NCI-H1092 (cell line): ENCODE data around the gene SHISA9.

ENCODE experiments used
- DNase-seq: peaks from one replicate; lab custom pipeline; 2025; lab: John Stamatoyannopoulos, UW

SHISA9 gene

DNA sequence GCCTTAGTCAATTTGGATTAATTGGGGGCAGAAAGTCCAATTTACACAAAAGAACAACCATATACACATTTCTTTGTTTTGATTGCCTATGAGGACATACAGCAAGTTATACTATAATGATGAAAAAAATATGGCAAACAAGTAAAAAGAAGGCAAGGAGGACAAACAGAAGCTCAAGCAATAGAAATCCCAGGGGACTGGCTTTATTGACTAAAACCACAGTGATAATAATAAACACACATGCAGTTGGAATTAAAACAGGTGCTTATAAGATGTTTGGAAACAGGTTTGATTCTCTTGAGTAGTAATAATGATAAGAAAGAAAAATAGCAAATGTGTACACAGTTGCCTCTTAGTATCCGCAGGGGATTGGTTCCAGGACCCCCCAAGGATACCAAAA lies 176.4 kb downstream of the SHISA9 start:
- peak; percentile 30 for DNase-seq

- DNase-seq = no peak
Measured at GRCh38 chr16:13080531-13080930, 179.1 kb downstream of the SHISA9 start.

- DNase-seq = no peak
Measured at GRCh38 chr16:13081825-13082331, 180.5 kb downstream of the SHISA9 start.

DNA sequence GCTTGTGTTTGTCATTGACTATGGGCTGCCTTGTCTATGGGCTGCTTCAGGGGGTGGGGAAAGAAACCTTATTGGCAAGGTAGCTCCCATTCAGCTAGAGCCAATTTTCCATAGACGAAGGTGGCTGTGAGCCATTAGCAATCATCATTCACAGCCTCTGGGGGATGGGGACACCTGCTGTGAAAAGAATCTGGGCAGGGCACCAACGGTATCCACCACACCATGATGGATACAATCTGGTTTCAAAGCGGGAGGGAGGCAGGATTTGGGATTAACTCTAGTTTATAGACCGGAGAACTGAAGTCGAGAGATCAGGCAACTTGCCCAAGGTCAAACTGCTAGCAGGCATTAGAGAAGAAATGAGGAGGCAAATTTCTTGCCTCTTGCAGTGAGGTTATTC lies 182.3 kb downstream of the SHISA9 start:
- DNase-seq = no peak

- DNase-seq = no peak
Measured at GRCh38 chr16:13084331-13084730, 182.9 kb downstream of the SHISA9 start.

GRCh38 chr16:13093661-13094060 lies 192.3 kb downstream of the SHISA9 start:
- DNase-seq = no peak

DNA sequence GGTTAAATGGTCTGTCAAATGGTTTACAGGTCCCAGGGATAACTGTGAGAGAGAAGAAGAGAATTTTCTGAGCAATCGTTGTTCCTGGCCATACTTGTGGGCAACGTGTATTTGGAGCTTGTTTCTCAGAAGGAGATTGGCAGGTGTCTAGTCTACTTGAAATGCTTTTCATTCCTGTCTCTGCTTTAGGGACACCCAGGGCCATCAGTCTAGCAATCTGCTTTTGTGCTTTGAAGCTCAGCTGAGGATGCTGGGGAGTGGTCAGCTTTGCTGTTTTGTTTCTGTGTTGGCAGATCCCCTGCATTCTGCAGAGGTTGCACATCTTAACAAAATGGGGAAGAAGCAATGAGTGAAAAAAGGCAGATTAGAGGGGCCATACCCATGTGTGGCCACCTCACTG lies 193.7 kb downstream of the SHISA9 start:
- DNase-seq = no peak

DNA sequence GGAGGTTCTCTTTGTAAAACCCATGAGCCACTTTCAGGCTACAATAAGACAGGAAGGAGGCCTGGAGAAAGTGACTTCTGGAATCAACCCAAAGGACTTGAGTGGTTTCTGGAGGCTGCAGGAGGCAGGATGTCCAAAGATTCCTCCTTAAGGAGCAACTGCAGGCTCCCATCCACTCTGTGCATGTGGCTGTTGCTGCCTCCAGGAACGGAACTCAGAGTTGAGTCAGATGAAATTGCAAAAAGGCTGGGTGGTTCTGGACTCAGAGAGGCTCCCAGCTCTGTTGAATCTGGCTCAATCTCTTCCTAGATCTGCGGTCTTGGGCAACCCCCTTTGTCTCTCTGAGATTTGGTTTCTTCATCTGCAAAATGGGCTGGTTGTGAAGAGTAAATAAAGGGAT lies 197.1 kb downstream of the SHISA9 start:
- no peak for DNase-seq

DNA sequence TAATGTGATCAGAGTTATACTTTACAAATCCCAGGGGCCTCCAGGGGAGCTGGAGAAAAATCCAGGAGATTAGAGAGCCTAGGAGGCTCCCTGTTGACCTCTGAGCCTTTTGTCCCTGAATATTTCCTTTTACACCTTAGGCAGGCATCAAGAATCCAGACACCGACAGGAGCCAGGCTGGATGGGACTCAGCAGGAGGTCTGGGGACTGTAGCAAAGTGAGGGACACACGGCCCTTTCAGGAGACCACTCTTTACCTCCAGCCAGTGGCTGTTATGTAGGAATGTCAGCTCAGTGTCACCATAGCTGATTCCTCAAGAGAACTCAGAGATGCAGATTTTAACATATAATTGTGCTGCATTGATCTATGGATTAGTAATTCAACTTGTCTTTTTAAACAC lies 198.4 kb downstream of the SHISA9 start:
- DNase-seq = no peak

DNA sequence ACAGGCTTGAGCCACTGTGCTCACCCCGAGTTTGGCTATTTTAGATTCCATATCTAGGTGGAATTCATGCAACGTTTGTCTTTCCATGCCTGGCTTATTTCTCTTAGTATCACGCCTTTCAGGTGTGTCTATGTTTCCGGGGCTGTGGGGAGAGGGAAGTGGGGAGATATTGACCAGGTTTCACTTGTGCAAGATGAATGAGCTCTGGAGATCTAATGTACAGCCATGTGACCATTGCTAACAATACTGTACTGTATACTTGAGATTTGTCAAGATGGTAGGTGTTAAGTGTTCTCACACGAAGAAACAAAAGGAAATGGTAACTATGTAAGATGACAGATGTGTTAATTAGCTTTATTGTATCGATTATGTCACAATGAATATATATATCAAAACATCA lies 199.6 kb downstream of the SHISA9 start:
- no peak for DNase-seq

- DNase-seq = no peak
Measured at GRCh38 chr16:13101828-13102227, 200.4 kb downstream of the SHISA9 start.

DNA sequence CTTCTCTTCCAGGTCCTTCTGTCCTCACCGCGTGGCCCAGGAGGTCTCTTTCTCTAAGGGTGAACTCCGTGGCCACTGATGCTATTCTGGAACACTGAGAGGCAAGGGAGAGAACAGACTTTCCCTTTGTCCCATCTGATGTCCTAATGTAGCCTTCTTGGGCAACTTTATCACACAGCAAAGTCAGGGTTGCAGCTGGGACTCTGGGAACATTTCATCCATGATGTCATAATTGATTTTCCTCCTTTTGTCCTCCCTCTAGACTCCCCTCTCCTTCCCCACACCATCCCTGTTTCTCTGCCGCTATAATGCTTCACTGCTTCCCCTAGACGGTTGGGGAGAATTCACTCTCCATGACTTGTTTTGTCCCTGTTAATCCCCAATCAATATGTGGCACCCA lies 201.0 kb downstream of the SHISA9 start:
- DNase-seq = no peak

DNA sequence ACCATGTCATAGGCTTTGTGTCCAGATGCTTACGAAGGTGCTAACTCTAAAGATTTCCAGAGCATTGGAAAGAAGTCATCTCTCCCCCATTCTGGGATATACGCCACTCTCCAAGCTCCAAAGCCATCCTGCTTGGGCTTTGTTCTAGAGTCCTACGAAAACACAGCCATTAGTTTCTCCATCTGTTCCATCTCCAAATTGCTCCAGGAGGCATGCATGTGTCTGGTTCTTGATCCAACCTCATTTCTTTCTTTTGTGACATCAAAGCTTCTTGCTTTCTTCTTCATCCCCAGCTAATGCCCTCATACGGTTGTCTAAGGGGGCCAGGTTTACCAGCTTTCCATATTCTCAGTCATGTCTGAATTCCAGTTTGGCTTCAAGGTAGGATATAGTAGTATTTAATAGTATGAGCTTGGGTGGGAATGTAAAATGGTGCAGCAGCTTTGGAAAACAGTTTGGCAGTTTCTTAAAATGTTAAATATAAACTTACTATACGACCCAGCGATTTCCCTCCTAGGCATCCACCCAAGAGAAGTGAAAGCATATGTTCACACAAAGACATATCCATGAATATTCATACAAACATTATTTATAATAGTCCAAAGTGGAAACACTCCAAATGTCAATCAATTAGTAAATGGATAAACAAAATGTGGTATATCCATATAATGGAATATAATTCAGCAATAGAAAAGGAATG lies 202.6 kb downstream of the SHISA9 start:
- DNase-seq = no peak

DNA sequence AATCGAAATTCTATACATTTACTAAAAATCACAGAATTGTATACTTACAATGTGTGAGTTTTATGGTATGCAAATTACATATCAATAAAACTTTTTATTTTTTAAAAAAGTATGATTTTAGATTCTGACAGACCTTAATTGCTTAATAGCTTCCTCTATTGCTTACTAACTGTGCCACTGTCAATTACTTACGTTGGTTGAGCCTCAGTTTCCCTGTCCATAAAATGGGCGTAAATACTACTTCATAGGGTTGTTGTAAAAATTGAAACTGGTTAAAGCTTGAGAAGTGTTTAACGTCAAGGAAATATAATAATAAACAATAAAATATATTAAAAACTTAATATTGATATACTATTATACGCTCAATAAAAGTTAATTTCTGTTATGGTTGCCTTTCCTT lies 203.4 kb downstream of the SHISA9 start:
- no peak for DNase-seq

GRCh38 chr16:13105427-13105826 lies 204.0 kb downstream of the SHISA9 start:
- no peak for DNase-seq

DNA sequence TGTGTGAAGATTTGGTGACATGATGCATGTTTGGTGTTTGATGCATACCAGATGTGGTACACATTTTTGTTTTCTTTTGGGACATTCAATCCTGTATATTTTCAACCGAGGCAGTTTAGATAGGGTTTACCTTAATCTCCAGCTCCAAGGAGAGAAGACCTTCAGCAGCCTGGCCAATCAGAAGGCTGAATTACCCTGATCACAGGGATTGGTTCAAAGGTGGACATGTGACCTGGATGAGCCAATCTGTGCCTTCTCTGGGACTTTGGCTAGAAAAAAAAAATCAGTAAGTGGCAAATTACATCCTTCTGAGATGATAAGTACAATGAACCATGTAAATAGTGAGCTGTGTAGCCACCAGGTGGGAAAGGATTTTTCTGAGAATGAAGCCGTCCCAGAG lies 205.1 kb downstream of the SHISA9 start:
- DNase-seq = no peak

DNA sequence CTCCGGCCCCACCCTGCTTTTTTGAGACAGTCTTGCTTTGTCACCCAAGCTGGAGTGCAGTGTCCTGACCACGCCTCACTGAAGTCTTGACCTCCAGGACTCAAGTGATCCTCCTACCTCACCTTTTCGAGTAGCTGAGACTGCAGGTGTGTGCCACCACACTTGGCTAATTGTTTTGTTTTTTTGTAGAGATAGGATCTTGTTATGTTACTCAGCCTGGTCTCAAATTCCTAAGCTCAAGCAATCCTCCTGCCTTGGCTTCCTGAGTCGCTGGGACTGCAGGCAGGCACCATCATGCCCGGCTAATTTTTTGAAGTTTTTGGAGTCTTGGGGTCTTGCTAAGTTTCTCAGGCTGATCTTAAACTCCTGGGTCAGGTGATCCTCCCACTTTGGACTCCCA lies 206.7 kb downstream of the SHISA9 start:
- no peak for DNase-seq

- DNase-seq = no peak
Measured at GRCh38 chr16:13109171-13109570, 207.8 kb downstream of the SHISA9 start.

DNA sequence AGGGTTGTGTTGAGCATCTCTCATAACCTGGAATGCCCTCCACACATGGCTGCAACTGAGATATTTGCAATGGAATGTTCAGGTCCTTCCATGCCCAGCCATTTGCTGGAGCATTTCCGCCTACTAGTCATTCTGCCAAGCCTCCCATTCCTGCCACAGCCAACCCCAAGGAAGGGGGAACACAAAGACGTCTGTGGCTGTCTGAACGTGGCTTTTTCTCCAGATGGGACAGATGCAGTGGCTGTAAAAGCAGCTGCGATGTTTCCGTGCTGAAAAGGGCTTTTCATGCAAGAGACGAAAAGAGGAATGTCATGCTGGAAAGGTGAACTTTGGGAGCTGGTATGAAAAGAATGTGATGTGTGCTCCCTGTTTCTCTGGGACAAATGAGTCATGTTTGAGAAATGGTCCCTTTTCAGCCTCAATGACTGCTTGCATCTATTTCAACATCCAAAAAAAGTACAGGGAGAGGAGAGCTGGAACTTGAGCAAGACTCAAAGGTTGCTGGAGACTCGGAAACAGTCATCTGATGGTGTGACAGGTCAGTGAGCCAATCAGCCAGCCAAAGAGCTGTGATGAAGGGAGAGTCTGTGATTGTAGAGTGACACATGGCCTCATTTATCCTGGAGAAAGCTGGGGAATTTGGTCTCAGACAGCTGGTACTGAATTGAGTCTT lies 208.9 kb downstream of the SHISA9 start:
- no peak for DNase-seq

DNA sequence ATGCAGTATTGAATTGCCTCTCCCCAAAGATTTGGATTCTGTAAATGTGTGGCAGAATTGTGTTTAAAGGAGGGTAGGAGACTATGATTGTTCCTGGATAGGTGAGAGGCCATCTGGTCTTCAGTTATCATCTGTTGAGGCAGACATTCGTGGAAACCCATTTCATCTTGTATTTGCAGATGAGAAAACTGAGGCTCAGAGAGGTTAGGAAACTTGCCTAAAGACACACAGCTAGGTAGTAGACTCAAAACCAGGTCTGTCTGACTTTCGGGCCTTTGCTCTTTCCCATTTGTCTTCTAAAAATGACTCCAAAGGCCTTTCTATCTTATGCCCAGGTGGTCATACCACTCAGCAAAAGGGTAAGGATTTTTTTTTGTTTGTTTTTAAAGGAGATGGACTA lies 210.3 kb downstream of the SHISA9 start:
- no peak for DNase-seq

DNA sequence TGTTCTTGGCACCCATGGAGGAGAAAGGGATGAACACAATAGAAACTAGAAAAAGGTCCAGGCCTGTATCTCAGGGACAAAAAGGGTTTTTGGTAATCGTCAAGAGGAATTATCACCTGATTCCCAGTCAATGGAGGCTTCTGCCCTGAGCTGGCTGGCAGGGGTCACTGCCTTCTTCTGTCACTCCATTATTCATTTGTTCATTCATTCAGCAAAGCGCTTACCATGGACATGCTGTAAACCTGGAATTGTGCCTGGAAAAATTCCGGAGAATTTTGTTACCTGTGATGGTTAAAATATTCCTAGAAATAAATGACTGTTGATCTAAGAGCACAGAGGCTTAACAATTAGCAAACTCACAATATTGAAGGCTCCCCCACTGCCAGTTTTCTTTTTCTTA lies 212.3 kb downstream of the SHISA9 start:
- no peak for DNase-seq

DNA sequence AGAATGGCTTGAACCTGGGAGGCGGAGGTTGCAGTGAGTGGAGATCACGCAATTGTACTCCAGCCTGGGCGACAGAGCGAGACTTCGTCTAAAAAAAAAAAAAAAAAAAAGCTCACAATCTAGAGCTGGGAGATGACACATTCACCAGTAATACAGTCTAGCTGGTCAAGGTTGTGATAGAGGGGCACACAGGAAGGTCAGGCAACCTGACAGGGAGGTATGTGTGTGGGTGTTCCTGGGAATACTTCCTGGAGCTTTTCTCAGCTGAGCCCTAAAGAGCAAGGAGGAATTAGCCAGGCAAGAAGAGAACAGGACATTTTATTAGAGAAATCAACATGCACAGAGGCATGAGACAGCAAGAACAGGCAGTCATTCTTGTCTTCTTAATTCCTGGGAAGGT lies 216.7 kb downstream of the SHISA9 start:
- no peak for DNase-seq

- DNase-seq = no peak
Measured at GRCh38 chr16:13120091-13120490, 218.7 kb downstream of the SHISA9 start.

DNA sequence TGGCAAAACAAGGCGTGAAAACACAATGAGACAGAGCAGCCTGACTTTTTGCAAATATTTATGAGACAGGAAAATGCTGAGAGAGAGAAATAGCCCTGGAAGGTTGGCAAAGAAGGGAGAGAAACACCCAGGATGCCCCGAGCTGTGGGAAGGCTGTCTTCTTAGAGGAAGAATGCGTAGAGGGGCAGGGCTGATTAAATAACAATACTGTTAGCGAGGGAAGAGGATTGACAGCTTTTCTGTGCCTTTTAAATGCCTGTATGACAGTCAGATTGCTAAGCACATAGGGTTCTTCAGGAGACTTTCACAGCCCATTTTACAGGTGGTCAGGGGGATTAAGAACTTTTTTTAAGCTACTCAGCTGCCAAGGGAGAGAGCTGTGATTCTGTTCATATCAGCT lies 219.2 kb downstream of the SHISA9 start:
- no peak for DNase-seq
